Measurements from ENCODE around the gene LPCAT4.

DNA sequence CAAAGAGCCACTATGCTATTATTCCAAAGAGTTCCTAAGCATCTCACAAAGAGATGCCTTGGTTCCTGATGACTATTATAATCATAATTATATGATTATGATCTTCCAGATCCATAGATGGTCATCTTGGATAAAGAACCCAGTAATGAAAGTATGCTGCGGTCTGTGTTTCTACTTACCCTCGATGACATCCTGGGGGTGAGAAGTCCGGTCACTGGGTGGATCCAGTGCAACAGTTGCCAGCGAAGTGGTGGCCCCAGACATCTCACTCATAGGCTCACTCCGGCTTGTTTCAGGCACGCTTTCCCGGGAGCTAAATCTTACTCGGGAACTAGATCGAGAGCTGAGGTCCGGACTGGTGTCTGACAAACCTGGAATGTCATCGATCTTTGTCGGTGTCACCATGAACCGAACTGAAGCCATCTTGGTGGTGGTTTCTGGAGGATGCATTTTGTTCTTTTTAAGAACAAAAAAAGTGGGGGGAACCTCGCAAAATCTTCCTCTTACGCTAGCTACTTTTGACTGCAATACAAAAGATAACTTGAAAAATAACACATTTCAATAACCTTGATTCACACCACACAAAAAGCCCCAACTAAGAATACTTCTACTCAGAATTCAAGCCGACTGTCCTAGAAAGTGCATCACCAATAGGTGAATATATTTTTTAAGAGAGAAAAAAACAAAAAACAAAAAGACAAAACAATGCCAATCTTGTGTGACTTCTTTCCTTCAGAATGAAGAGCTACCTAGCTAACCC is 30.6 kb downstream of the LPCAT4 start:
- TF ChIP-seq, protein P1, sequence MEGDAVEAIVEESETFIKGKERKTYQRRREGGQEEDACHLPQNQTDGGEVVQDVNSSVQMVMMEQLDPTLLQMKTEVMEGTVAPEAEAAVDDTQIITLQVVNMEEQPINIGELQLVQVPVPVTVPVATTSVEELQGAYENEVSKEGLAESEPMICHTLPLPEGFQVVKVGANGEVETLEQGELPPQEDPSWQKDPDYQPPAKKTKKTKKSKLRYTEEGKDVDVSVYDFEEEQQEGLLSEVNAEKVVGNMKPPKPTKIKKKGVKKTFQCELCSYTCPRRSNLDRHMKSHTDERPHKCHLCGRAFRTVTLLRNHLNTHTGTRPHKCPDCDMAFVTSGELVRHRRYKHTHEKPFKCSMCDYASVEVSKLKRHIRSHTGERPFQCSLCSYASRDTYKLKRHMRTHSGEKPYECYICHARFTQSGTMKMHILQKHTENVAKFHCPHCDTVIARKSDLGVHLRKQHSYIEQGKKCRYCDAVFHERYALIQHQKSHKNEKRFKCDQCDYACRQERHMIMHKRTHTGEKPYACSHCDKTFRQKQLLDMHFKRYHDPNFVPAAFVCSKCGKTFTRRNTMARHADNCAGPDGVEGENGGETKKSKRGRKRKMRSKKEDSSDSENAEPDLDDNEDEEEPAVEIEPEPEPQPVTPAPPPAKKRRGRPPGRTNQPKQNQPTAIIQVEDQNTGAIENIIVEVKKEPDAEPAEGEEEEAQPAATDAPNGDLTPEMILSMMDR (IDR thresholded peaks at IDR 0.05; ENCODE audit: extremely low read depth in 1 of 2, insufficient read depth in 1 of 2, low read depth in 1 of 2, low read length in 2 of 2), result no peak
- TF ChIP-seq POLR2AphosphoS5 (IDR thresholded peaks at IDR 0.05; ENCODE audit: insufficient read depth, low read depth, low read length) (no peak), MYC (IDR thresholded peaks at IDR 0.05; ENCODE audit: low read depth, low read length) (no peak), POLR2A (IDR thresholded peaks at IDR 0.05; ENCODE audit: low read depth, low read length) (no peak)

Data from endothelial cell of umbilical vein (primary cell).